ENCODE measurements around the gene EVL. TPM values are rescaled to one million over a fixed set of nuclear protein-coding genes. Genes with fewer than 3 reads are reported as not detected.

The EVL gene
- polyA plus RNA-seq, 3 donors = 130 to 192 (median 156) TPM

Other genes starting within 250 kb of the EVL start
- gene DEGS2, start 94.2 kb downstream of the EVL start, polyA plus RNA-seq (ENCODE audit: insufficient read length in 3 of 3) = 1 to 10 TPM; 4.3 to 7.9 (median 7.7) TPM
- gene YY1, start 173.7 kb downstream of the EVL start, polyA plus RNA-seq (ENCODE audit: insufficient read length in 3 of 3) = 100 to 1,000 TPM; 127 to 160 (median 143) TPM
- 100 to 1,000 TPM in 1 of 3 donors, 10 to 100 TPM in 2; 43.4 to 135 (median 61.2) TPM for gene SLC25A29, start 241.0 kb downstream of the EVL start, polyA plus RNA-seq (ENCODE audit: insufficient read length in 3 of 3)